Stimulated activated CD8-positive, alpha-beta memory T cell treated with anti-CD3 and anti-CD28 coated beads, Interleukin-12 subunit alpha, Interleukin-12 subunit beta, amount 100 ng/mL, for 1 hour (primary cell): ENCODE results near the gene PRKCB.

Experiments
- DNase-seq: peaks from one replicate; pipeline ENCODE4 v3.0.0-alpha.2; 2020; ENCODE audit warnings: low read depth

Gene PRKCB

GRCh38 chr16:23835390-23836077 lies at the start of gene PRKCB:
TSS of gene PRKCB (plus strand) at chr16:23835983.
- peak; percentile 77 for DNase-seq

GRCh38 chr16:23786964-23787561 lies 48.7 kb upstream of the PRKCB start:
- DNase-seq = no peak

GRCh38 chr16:23788685-23789084 lies 47.1 kb upstream of the PRKCB start:
- DNase-seq = no peak

- no peak for DNase-seq
These were observed 40.4 kb upstream of the PRKCB start for GRCh38 chr16:23795378-23795777.

GRCh38 chr16:23796941-23797340 lies 38.8 kb upstream of the PRKCB start:
- no peak for DNase-seq

- peak; percentile 69 for DNase-seq
These were observed 34.4 kb upstream of the PRKCB start for GRCh38 chr16:23801378-23801777.

- no peak for DNase-seq
These were observed 33.0 kb upstream of the PRKCB start for GRCh38 chr16:23802776-23803175.

- peak; percentile 53 for DNase-seq
These were observed 32.1 kb upstream of the PRKCB start for GRCh38 chr16:23803591-23804123.

GRCh38 chr16:23807028-23807427 lies 28.8 kb upstream of the PRKCB start:
- no peak for DNase-seq

- DNase-seq = no peak
These were observed 14.3 kb upstream of the PRKCB start for GRCh38 chr16:23821467-23821866.

GRCh38 chr16:23821875-23822688 lies 13.7 kb upstream of the PRKCB start:
- no peak for DNase-seq

GRCh38 chr16:23823475-23824384 lies 12.1 kb upstream of the PRKCB start:
- no peak for DNase-seq

GRCh38 chr16:23824909-23825308 lies 10.9 kb upstream of the PRKCB start:
- DNase-seq = no peak

GRCh38 chr16:23826528-23827045 lies 9.2 kb upstream of the PRKCB start:
- DNase-seq = no peak

GRCh38 chr16:23827057-23827456 lies 8.7 kb upstream of the PRKCB start:
- DNase-seq = no peak

- DNase-seq = no peak
These were observed 6.3 kb upstream of the PRKCB start for GRCh38 chr16:23829454-23829853.

- no peak for DNase-seq
These were observed 5.5 kb upstream of the PRKCB start for GRCh38 chr16:23830276-23830675.

- DNase-seq = no peak
These were observed 2.9 kb upstream of the PRKCB start for GRCh38 chr16:23832882-23833281.

- no peak for DNase-seq
These were observed 2.3 kb upstream of the PRKCB start for GRCh38 chr16:23833504-23833903.

- no peak for DNase-seq
These were observed 1.7 kb upstream of the PRKCB start for GRCh38 chr16:23833960-23834685.

- no peak for DNase-seq
These were observed 258 bp downstream of the PRKCB start for GRCh38 chr16:23836078-23836403.
